ENCODE data around the gene PEX14.
"Not testable (repeated sequence)": the region's sequence is repeated elsewhere in the genome, so short reads cannot be mapped to it uniquely, and the experiment has no call there.

Gene PEX14

DNA sequence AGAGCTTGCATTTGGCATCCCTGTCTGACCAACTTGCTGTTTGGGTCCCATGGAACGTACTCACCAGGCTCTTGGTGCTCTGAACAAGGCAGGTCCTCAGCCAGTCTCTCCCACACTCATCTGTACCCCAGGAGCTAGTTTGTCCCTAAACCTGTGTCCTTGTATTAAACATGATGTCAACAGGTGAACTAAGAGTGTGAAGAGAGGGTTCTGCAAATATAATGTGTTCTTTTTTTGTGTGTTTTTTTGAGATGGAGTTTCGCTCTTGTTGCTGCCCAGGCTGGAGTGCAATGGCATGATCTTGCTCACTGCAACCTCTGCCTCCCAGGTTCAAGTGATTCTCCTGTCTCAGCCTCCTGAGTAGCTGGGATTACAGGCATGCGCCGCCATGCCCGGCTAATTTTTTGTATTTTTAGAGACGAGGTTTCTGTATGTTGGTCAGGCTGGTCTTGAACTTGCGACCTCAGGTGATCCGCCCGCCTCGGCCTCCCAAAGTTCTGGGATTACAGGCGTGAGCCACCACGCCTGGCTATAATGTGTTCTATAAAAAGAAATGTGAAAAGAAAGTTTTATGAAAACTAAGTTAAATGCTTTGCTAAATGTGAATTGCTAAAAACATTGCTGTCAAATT lies 31.4 kb downstream of the PEX14 start:
- H3K4me3 ChIP-seq (ENCODE audit: low read length); H3K9me3 ChIP-seq (ENCODE audit: control insufficient read depth, low read length); H3K36me3 ChIP-seq (ENCODE audit: control insufficient read depth, insufficient read depth, low read length); H3K27me3 ChIP-seq (ENCODE audit: control insufficient read depth, insufficient read depth, low read length); H3K4me1 ChIP-seq (ENCODE audit: control insufficient read depth, insufficient read depth, low read length); H3K9ac ChIP-seq (ENCODE audit: low read length): not testable (repeated sequence)

- no peaks in the 10 kb centered on the region for H3K9me3 ChIP-seq (ENCODE audit: control insufficient read depth, low read length)
- H3K4me3 ChIP-seq (ENCODE audit: low read length) = no peak overlapping the region
- H3K27me3 ChIP-seq (ENCODE audit: control insufficient read depth, insufficient read depth, low read length) = no peaks in the 10 kb centered on the region
- H3K36me3 ChIP-seq (ENCODE audit: control insufficient read depth, insufficient read depth, low read length) = no peaks in the 10 kb centered on the region
- no peak overlapping the region for H3K9ac ChIP-seq (ENCODE audit: low read length)
- H3K4me1 ChIP-seq (ENCODE audit: control insufficient read depth, insufficient read depth, low read length) = peaks cover 12% of the 10 kb centered on the region
These were observed 31.9 kb downstream of the PEX14 start for GRCh38 chr1:10506677-10507047.

GRCh38 chr1:10507111-10507879 lies 32.5 kb downstream of the PEX14 start:
- H3K4me3 ChIP-seq (ENCODE audit: low read length) = no peak overlapping the region
- no peak overlapping the region for H3K9ac ChIP-seq (ENCODE audit: low read length)
- no peaks in the 10 kb centered on the region for H3K27me3 ChIP-seq (ENCODE audit: control insufficient read depth, insufficient read depth, low read length)

GRCh38 chr1:10508511-10508951 lies 33.8 kb downstream of the PEX14 start:
- peaks cover 12% of the 10 kb centered on the region for H3K4me1 ChIP-seq (ENCODE audit: control insufficient read depth, insufficient read depth, low read length)
- no peaks in the 10 kb centered on the region for H3K36me3 ChIP-seq (ENCODE audit: control insufficient read depth, insufficient read depth, low read length)

More at GRCh38 chr1:10507111-10507879, 32.5 kb downstream of the PEX14 start:
- no peaks in the 10 kb centered on the region for H3K9me3 ChIP-seq (ENCODE audit: control insufficient read depth, low read length)
- peaks cover 12% of the 10 kb centered on the region for H3K4me1 ChIP-seq (ENCODE audit: control insufficient read depth, insufficient read depth, low read length)
- H3K36me3 ChIP-seq (ENCODE audit: control insufficient read depth, insufficient read depth, low read length) = no peaks in the 10 kb centered on the region

DNA sequence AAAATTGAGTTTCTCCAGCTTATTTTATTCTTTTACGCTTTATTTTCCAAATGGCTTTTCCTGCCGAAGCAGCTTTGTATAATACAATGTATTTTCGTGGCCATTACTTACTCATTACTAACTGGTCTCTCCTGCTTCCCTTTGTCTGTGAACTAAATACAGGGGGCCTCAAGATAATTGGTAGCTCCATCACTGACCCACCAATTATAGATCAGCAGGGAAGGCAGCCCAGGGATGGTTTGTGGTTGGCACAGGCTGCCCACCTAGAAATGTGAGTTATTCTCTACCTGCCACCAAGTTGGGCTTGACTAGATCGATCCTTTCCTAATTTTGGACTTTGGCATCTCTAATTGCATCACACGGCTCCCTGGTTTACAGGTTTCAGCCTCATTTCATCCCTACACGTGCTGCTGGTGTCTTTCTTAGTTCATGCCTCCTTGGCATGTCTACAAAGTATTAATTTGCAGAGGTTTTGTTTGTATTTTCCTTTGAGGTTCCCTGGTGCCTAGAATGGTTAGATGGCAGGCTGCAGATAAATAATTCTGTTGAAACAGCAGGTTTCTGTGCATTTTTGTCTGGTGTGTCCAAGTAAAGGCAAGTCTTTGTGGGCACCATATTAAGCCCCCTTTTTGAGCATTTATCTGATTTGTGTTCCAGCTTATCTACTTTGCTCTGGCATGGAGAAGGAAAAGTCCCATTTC lies 35.2 kb downstream of the PEX14 start:
- Histone ChIP-seq H3K4me3 (ENCODE audit: low read length) (no peak overlapping the region), H3K9ac (ENCODE audit: low read length) (peak overlapping the region; percentile 8), H3K36me3 (ENCODE audit: control insufficient read depth, insufficient read depth, low read length) (no peaks in the 10 kb centered on the region), H3K9me3 (ENCODE audit: control insufficient read depth, low read length) (no peaks in the 10 kb centered on the region), H3K27me3 (ENCODE audit: control insufficient read depth, insufficient read depth, low read length) (no peaks in the 10 kb centered on the region), H3K4me1 (ENCODE audit: control insufficient read depth, insufficient read depth, low read length) (peaks cover 16% of the 10 kb centered on the region)

More at GRCh38 chr1:10508511-10508951, 33.8 kb downstream of the PEX14 start:
- Histone ChIP-seq H3K4me3 (ENCODE audit: low read length) (no peak overlapping the region), H3K9ac (ENCODE audit: low read length) (no peak overlapping the region), H3K27me3 (ENCODE audit: control insufficient read depth, insufficient read depth, low read length) (no peaks in the 10 kb centered on the region), H3K9me3 (ENCODE audit: control insufficient read depth, low read length) (no peaks in the 10 kb centered on the region)

DNA sequence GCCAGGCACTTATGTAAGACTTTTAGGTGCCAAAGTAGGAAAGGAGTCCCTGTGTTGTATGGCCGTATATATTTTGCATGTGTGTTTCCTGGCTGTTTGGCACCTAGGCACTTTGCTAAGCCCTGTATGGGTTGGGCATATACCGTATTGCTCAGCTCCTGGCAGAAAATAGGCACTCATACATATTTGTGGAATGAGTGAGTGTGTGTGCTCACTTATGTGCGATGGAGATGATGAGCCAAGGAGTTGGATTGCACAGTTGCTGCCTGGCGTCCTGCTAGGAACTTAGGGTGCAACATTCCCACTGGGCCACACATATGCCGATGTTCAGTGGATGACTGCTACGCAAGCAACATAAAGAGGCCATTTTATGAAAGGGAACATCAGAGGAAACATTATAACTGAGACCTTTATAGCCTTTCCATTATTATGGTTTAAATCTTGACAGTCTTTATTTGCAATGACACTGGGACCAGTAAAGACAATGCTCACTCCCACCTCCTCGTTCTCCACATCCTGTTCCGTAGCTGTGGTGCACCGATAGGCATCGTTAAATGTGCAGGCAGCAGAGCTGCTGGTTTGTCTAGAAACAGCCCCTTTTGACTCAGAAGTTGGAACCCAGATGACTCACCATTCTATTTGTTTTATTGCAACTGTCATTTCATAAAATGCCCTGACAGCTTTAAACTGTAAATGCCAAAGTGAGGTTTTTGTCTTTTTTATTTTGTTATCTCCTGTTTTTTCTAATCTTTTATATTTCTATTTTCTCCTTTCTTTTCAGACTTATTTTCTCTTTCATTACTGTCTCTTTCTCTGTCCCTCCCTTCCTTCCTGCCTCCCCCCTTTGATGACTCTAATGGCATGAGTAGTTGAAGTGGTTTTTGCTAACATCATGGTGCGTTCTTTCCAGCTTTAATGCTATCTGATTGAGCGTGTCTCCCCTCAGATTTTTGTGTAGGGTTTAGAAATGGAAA lies 36.1 kb downstream of the PEX14 start:
- Histone ChIP-seq H3K36me3 (ENCODE audit: control insufficient read depth, insufficient read depth, low read length) (no peaks in the 10 kb centered on the region), H3K4me3 (ENCODE audit: low read length) (no peak overlapping the region), H3K4me1 (ENCODE audit: control insufficient read depth, insufficient read depth, low read length) (peaks cover 16% of the 10 kb centered on the region), H3K27me3 (ENCODE audit: control insufficient read depth, insufficient read depth, low read length) (no peaks in the 10 kb centered on the region), H3K9ac (ENCODE audit: low read length) (no peak overlapping the region), H3K9me3 (ENCODE audit: control insufficient read depth, low read length) (no peaks in the 10 kb centered on the region)

DNA sequence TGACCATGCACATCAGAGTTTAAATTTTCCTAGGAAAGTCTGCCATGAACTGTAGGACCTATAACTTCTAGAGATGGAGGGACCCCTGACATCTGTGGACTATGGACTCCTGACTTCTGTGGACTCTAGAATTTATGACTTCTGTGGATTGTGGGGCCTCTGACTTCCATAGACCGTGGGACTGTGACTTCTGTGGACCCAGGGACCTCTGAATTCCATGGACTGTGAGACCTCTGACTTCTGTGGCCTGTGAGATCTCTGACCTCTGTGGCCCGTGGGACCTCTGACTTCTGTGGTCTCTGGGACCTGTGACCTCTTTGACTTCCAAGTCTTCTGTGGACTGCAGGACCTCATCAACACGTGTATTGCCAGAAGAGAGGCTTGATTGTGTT lies 36.7 kb downstream of the PEX14 start:
- Histone ChIP-seq H3K4me3 (ENCODE audit: low read length) (no peak overlapping the region), H3K9ac (ENCODE audit: low read length) (no peak overlapping the region), H3K4me1 (ENCODE audit: control insufficient read depth, insufficient read depth, low read length) (peaks cover 18% of the 10 kb centered on the region), H3K9me3 (ENCODE audit: control insufficient read depth, low read length) (no peaks in the 10 kb centered on the region), H3K36me3 (ENCODE audit: control insufficient read depth, insufficient read depth, low read length) (no peaks in the 10 kb centered on the region), H3K27me3 (ENCODE audit: control insufficient read depth, insufficient read depth, low read length) (no peaks in the 10 kb centered on the region)

- Histone ChIP-seq H3K9me3 (ENCODE audit: control insufficient read depth, low read length) (no peaks in the 10 kb centered on the region), H3K36me3 (ENCODE audit: control insufficient read depth, insufficient read depth, low read length) (no peaks in the 10 kb centered on the region), H3K4me3 (ENCODE audit: low read length) (no peak overlapping the region), H3K27me3 (ENCODE audit: control insufficient read depth, insufficient read depth, low read length) (no peaks in the 10 kb centered on the region), H3K9ac (ENCODE audit: low read length) (no peak overlapping the region), H3K4me1 (ENCODE audit: control insufficient read depth, insufficient read depth, low read length) (peaks cover 28% of the 10 kb centered on the region)
These were observed 38.4 kb downstream of the PEX14 start for GRCh38 chr1:10513199-10513598.

- peaks cover 38% of the 10 kb centered on the region for H3K4me1 ChIP-seq (ENCODE audit: control insufficient read depth, insufficient read depth, low read length)
- no peaks in the 10 kb centered on the region for H3K27me3 ChIP-seq (ENCODE audit: control insufficient read depth, insufficient read depth, low read length)
- H3K9me3 ChIP-seq (ENCODE audit: control insufficient read depth, low read length) = no peaks in the 10 kb centered on the region
- H3K4me3 ChIP-seq (ENCODE audit: low read length) = no peak overlapping the region
- no peaks in the 10 kb centered on the region for H3K36me3 ChIP-seq (ENCODE audit: control insufficient read depth, insufficient read depth, low read length)
- no peak overlapping the region for H3K9ac ChIP-seq (ENCODE audit: low read length)
These were observed 39.9 kb downstream of the PEX14 start for GRCh38 chr1:10514490-10515235.

GRCh38 chr1:10515301-10515975 lies 40.7 kb downstream of the PEX14 start:
- peaks cover 33% of the 10 kb centered on the region for H3K4me1 ChIP-seq (ENCODE audit: control insufficient read depth, insufficient read depth, low read length)
- H3K9me3 ChIP-seq (ENCODE audit: control insufficient read depth, low read length) = no peaks in the 10 kb centered on the region
- H3K9ac ChIP-seq (ENCODE audit: low read length) = no peak overlapping the region
- no peaks in the 10 kb centered on the region for H3K36me3 ChIP-seq (ENCODE audit: control insufficient read depth, insufficient read depth, low read length)
- no peaks in the 10 kb centered on the region for H3K27me3 ChIP-seq (ENCODE audit: control insufficient read depth, insufficient read depth, low read length)
- no peak overlapping the region for H3K4me3 ChIP-seq (ENCODE audit: low read length)

All from mucosa of stomach (tissue), 1 donor.